H1 (cell line): ENCODE results near the gene WIPF3. TPM values are rescaled to one million over a fixed set of nuclear protein-coding genes. Genes with fewer than 3 reads are reported as not detected.

Experiments
- CTCF ChIA-PET: fragments of 300-600 bp; sonication (Branson Sonifier 250); formaldehyde crosslinking; loops from one replicate; lab custom pipeline; 2021; ENCODE audit not compliant: partially characterized antibody; lab: Charles Lee
- POLR2A ChIA-PET: fragments of 300-600 bp; sonication (Branson Sonifier 250); formaldehyde crosslinking; loops from one replicate; lab custom pipeline; 2021; ENCODE audit warnings: inconsistent platforms; ENCODE audit not compliant: partially characterized antibody; lab: Charles Lee
- DNase-seq, 2 experiments: peaks; one replicate each; pipeline versions ENCODE4 v3.0.0 to v3.0.0-alpha.2; 2010 to 2022; ENCODE audit warnings: low spot score in 2 of 2, low read depth in 1 of 2, mixed read lengths in 1 of 2
- FAIRE-seq: peaks from 2 replicates; lab custom pipeline; 2011; peaks lifted over from hg19 to GRCh38; lab: Jason Lieb, UNC
- H2AFZ ChIP-seq: 2 replicates; pipeline ENCODE4 v1.8.1; 2012; ENCODE audit warnings: low read length, inconsistent platforms
- H2AK5ac ChIP-seq: 2 replicates; pipeline ENCODE4 v1.6.1; 2013; ENCODE audit warnings: low read depth, low read length
- H2BK120ac ChIP-seq: replicated peaks from 2 replicates; pipeline ENCODE3; 2013; ENCODE audit warnings: low read depth, low read length, inconsistent platforms
- H2BK12ac ChIP-seq: 2 replicates; pipeline ENCODE4 v1.6.1; 2013; ENCODE audit warnings: low read depth, low read length
- H2BK15ac ChIP-seq: 2 replicates; pipeline ENCODE4 v1.6.1; 2013; ENCODE audit warnings: low read length
- H2BK20ac ChIP-seq: 2 replicates; pipeline ENCODE4 v1.6.1; 2013; ENCODE audit warnings: low read length
- H2BK5ac ChIP-seq: 2 replicates; pipeline ENCODE4 v1.6.1; 2013; ENCODE audit warnings: low read depth, low read length
- H3K14ac ChIP-seq: 2 replicates; pipeline ENCODE4 v1.6.1; 2013; ENCODE audit warnings: inconsistent platforms; ENCODE audit not compliant: insufficient read length
- H3K18ac ChIP-seq: 2 replicates; pipeline ENCODE4 v1.6.1; 2013; ENCODE audit warnings: low read length; ENCODE audit errors: extremely low read depth
- H3K23ac ChIP-seq: 2 replicates; pipeline ENCODE4 v1.6.1; 2013; ENCODE audit warnings: inconsistent platforms; ENCODE audit not compliant: insufficient read length
- H3K23me2 ChIP-seq: 2 replicates; pipeline ENCODE4 v1.6.1; 2013; ENCODE audit warnings: low read depth, low read length
- H3K27ac ChIP-seq: 2 replicates; pipeline ENCODE4 v1.6.1; 2011; ENCODE audit warnings: low read depth, low read length, inconsistent platforms
- H3K27me3 ChIP-seq, 4 experiments: replicated peaks in 1 of 4; 1 replicate in 1 of 4; 2 replicates in 3 of 4; pipeline versions ENCODE4 v1.6.1 to v1.8.1; 2011 to 2013; ENCODE audit warnings: low read length in 3 of 4, mild to moderate bottlenecking in 3 of 4, inconsistent platforms in 2 of 4, mixed read lengths in 2 of 4, moderate library complexity in 1 of 4; ENCODE audit not compliant: control insufficient read depth in 3 of 4, insufficient read depth in 3 of 4; ENCODE audit errors: extremely low read depth in 1 of 4
- H3K36me3 ChIP-seq, 4 experiments: 2 replicates each; pipeline versions ENCODE4 v1.6.1 to v1.8.1; 2011 to 2013; ENCODE audit warnings: mild to moderate bottlenecking in 4 of 4, low read length in 3 of 4, moderate library complexity in 2 of 4, control low read depth in 1 of 4, inconsistent platforms in 1 of 4; ENCODE audit not compliant: insufficient read depth in 4 of 4, control insufficient read depth in 2 of 4
- H3K4ac ChIP-seq: replicated peaks from 2 replicates; pipeline ENCODE3; 2013; ENCODE audit warnings: low read length, low read depth, mixed read lengths, inconsistent platforms; ENCODE audit not compliant: insufficient read length
- H3K4me1 ChIP-seq, 4 experiments: replicated peaks in 1 of 4; 1 replicate in 1 of 4; 2 replicates in 3 of 4; pipeline versions ENCODE4 v1.6.1 to v1.8.1; 2011 to 2013; ENCODE audit warnings: low read length in 3 of 4, inconsistent platforms in 2 of 4, mixed read lengths in 1 of 4; ENCODE audit not compliant: insufficient read depth in 4 of 4, control insufficient read depth in 3 of 4
- H3K4me2 ChIP-seq, 2 experiments: 2 replicates each; pipeline versions ENCODE4 v1.6.1 to v1.8.1; 2011 to 2013; ENCODE audit warnings: low read depth in 2 of 2, low read length in 2 of 2, control low read depth in 1 of 2, inconsistent platforms in 1 of 2, mild to moderate bottlenecking in 1 of 2; ENCODE audit not compliant: insufficient read depth in 1 of 2
- H3K4me3 ChIP-seq, 4 experiments: fragments of 200-600, 300-600 bp in 1 of 4; sonication (generic), shearing (Covaris generic), sonication (Bioruptor Twin) in 1 of 4; 2 replicates each; pipeline versions ENCODE4 v1.5.1 to v1.8.1; 2011 to 2016; ENCODE audit warnings: low read length in 4 of 4, low read depth in 3 of 4, control low read depth in 2 of 4, inconsistent platforms in 2 of 4, mild to moderate bottlenecking in 2 of 4, mixed read lengths in 1 of 4, moderate library complexity in 1 of 4; ENCODE audit not compliant: insufficient read depth in 2 of 4; ENCODE audit errors: extremely low read depth in 1 of 4
- H3K56ac ChIP-seq: replicated peaks from 2 replicates; pipeline ENCODE3; 2013; ENCODE audit warnings: low read depth, mild to moderate bottlenecking, mixed read lengths, low read length, inconsistent platforms; ENCODE audit not compliant: insufficient read length
- H3K79me1 ChIP-seq: 2 replicates; pipeline ENCODE4 v1.6.1; 2013; ENCODE audit warnings: low read depth, low read length, control low read depth
- H3K79me2 ChIP-seq, 2 experiments: 2 replicates each; pipeline versions ENCODE4 v1.6.1 to v1.8.1; 2012 to 2013; ENCODE audit warnings: low read length in 2 of 2, mild to moderate bottlenecking in 2 of 2, inconsistent platforms in 1 of 2; ENCODE audit not compliant: insufficient read depth in 2 of 2, control insufficient read depth in 1 of 2
- H3K9ac ChIP-seq, 4 experiments: replicated peaks in 1 of 4; 1 replicate in 1 of 4; 2 replicates in 3 of 4; pipeline versions ENCODE4 v1.6.1 to v1.8.1; 2011 to 2013; ENCODE audit warnings: low read depth in 3 of 4, low read length in 3 of 4, control low read depth in 2 of 4, mild to moderate bottlenecking in 2 of 4, moderate library complexity in 2 of 4, inconsistent platforms in 1 of 4; ENCODE audit errors: extremely low read depth in 1 of 4
- H3K9me3 ChIP-seq, 2 experiments: 2 replicates each; pipeline versions ENCODE4 v1.6.1 to v1.8.1; 2012 to 2013; ENCODE audit warnings: mild to moderate bottlenecking in 2 of 2, moderate library complexity in 2 of 2, control low read depth in 1 of 2, inconsistent platforms in 1 of 2, low read depth in 1 of 2, low read length in 1 of 2, mixed read lengths in 1 of 2; ENCODE audit not compliant: insufficient read depth in 2 of 2
- H4K20me1 ChIP-seq, 2 experiments: replicated peaks in 1 of 2; 2 replicates each; pipeline versions ENCODE3 to v1.8.1; 2011 to 2013; ENCODE audit warnings: inconsistent platforms in 2 of 2, low read length in 2 of 2, mild to moderate bottlenecking in 1 of 2; ENCODE audit not compliant: insufficient read depth in 2 of 2, control insufficient read depth in 1 of 2
- H4K5ac ChIP-seq: 2 replicates; pipeline ENCODE4 v1.6.1; 2013; ENCODE audit warnings: low read length, low read depth, mixed read lengths, inconsistent platforms; ENCODE audit not compliant: insufficient read length
- H4K8ac ChIP-seq: 2 replicates; pipeline ENCODE4 v1.8.0; 2013; ENCODE audit warnings: mild to moderate bottlenecking, moderate library complexity, low read length, inconsistent platforms; ENCODE audit not compliant: insufficient read depth; ENCODE audit errors: extremely low read depth
- H4K91ac ChIP-seq: replicated peaks from 2 replicates; pipeline ENCODE3; 2013; ENCODE audit warnings: low read length, mixed read lengths, inconsistent platforms; ENCODE audit not compliant: insufficient read length
- ATF2 ChIP-seq: IDR thresholded peaks from 2 replicates; pipeline ENCODE4 v1.6.1; 2012; ENCODE audit warnings: low read length, inconsistent platforms
- BACH1 ChIP-seq: IDR thresholded peaks from 2 replicates; pipeline ENCODE4 v1.6.1; 2012; ENCODE audit warnings: low read length, improper control_type of control experiment
- CBX8 ChIP-seq: fragments of 300-800, 300-1000 bp; sonication (generic); IDR thresholded peaks from 2 replicates; pipeline ENCODE4 v1.7.1; 2016; ENCODE audit warnings: low read depth, low read length, borderline replicate concordance
- EP300 ChIP-seq, 2 experiments: IDR thresholded peaks; 1 replicate in 1 of 2; 2 replicates in 1 of 2; pipeline ENCODE4 v1.6.1; 2011 to 2012; ENCODE audit warnings: low read depth in 2 of 2, low read length in 2 of 2, mild to moderate bottlenecking in 2 of 2, borderline replicate concordance in 1 of 2, inconsistent platforms in 1 of 2, moderate library complexity in 1 of 2
- KDM1A ChIP-seq: fragments of 200-600, 300-600 bp; sonication (generic); IDR thresholded peaks from 2 replicates; pipeline ENCODE4 v1.7.1; 2016; ENCODE audit warnings: mild to moderate bottlenecking, low read length, borderline replicate concordance
- POLR2AphosphoS5 ChIP-seq: IDR thresholded peaks from 2 replicates; pipeline ENCODE4 v1.6.1; 2011; ENCODE audit warnings: low read depth, low read length
- RBBP5 ChIP-seq: IDR thresholded peaks from 2 replicates; pipeline ENCODE4 v1.7.1; 2012; ENCODE audit warnings: low read depth, mild to moderate bottlenecking, inconsistent platforms, low read length, moderate library complexity, borderline replicate concordance
- SP1 ChIP-seq: IDR thresholded peaks from 2 replicates; pipeline ENCODE4 v1.6.1; 2011; ENCODE audit warnings: low read depth, low read length
- WGBS, 2 experiments: shearing (Covaris generic) in 1 of 2; methylation state at CpG; one replicate each; pipeline versions ENCODE4 v1.1.6 to v1.1.7; 2013 to 2015; ENCODE audit warnings: low lambda C conversion rate in 2 of 2, mixed read lengths in 2 of 2, inconsistent platforms in 1 of 2, low coverage in 1 of 2, missing lambda C conversion rate in 1 of 2; ENCODE audit not compliant: insufficient replicate concordance in 2 of 2, insufficient coverage in 1 of 2, insufficient read length in 1 of 2; ENCODE audit errors: extremely low coverage in 1 of 2, missing lambda C conversion rate in 1 of 2; 5-methylcytosine and 5-hydroxymethylcytosine counted together
- polyA plus RNA-seq, 7 experiments: library from polyadenylated mRNA; depleted of rRNA in 3 of 7; stranded (reverse) in 5 of 7; unstranded in 2 of 7; fragments of >200 nt in 5 of 7; fragments of 200-250 nt in 2 of 7; gene quantifications; 1 replicate in 5 of 7; 2 replicates in 1 of 7; 4 replicates in 1 of 7; pipeline versions ENCODE4 v1.2.1 to v1.2.3, GENCODE V29; 2011 to 2013; ENCODE audit warnings: missing spikeins in 2 of 7, mixed read lengths in 2 of 7
- total RNA-seq: library from RNA; stranded (reverse); fragmentation: NEBNext Ultra II Directional; extraction: Animal tissue kit (Norgen Biotek cat#: 25700); gene quantifications from 2 replicates; pipeline ENCODE4 v1.2.1, GENCODE V29; 2021
- TF ChIP-seq, protein P1 (sequence below): IDR thresholded peaks from 2 replicates; pipeline ENCODE4 v1.6.1; 2012; ENCODE audit warnings: inconsistent platforms

WIPF3 gene
- total and polyA plus RNA-seq, 2 of the 8 experiments (the other 6 are each of a cell fraction or from before 2014, with no cell fraction given), result 5.0 to 12.1 TPM

- no peak overlapping the region for H3K27ac ChIP-seq
- H4K5ac ChIP-seq, result no peak overlapping the region
- H3K79me1 ChIP-seq, result no peaks in the 10 kb centered on the region; the same call in 1 of the 2 replicates
- no peak overlapping the region for H4K91ac ChIP-seq
- H3K9me3 ChIP-seq, result no peaks in the 10 kb centered on the region
- H2AK5ac ChIP-seq, result no peak overlapping the region
- H2BK15ac ChIP-seq, result no peak overlapping the region
- POLR2A ChIA-PET, result no interaction called here
- no peak overlapping the region for H2BK20ac ChIP-seq
- H3K9ac ChIP-seq, result no peak overlapping the region
- DNase-seq (no peak), FAIRE-seq (no peak)
- TF ChIP-seq RBBP5 (no peak), EP300 (IDR thresholded peaks at IDR 0.05; ENCODE audit: borderline replicate concordance in 1 of 2, low read depth in 2 of 2, low read length in 2 of 2) (no peak), BACH1 (no peak), SP1 (no peak), POLR2AphosphoS5 (no peak), ATF2 (no peak), KDM1A (no peak), CBX8 (no peak)
- TF ChIP-seq, protein P1, sequence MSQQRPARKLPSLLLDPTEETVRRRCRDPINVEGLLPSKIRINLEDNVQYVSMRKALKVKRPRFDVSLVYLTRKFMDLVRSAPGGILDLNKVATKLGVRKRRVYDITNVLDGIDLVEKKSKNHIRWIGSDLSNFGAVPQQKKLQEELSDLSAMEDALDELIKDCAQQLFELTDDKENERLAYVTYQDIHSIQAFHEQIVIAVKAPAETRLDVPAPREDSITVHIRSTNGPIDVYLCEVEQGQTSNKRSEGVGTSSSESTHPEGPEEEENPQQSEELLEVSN, result no peak
- no peak overlapping the region for H2BK5ac ChIP-seq
- no peak overlapping the region for H3K14ac ChIP-seq
- peaks cover 0 to 29% (median 10%) of the 10 kb centered on the region in 4 experiments; a peak in 5 of 8 replicates for H3K36me3 ChIP-seq
- no peak overlapping the region for H4K8ac ChIP-seq
- H4K20me1 ChIP-seq, result peaks cover 4% of the 10 kb centered on the region in 2 experiments
- H3K4me2 ChIP-seq, result no peak overlapping the region
- WGBS, 2 experiments, result 91% methylated on average over 15 of the region's 15 CpGs; no CpG with 5 or more reads in 1 of the 2 experiments
- no peak overlapping the region for H3K4me3 ChIP-seq
- no peak overlapping the region for H3K56ac ChIP-seq
- no peak overlapping the region for H2BK12ac ChIP-seq
- no peak overlapping the region for H3K23ac ChIP-seq
- H2AFZ ChIP-seq, result no peak overlapping the region
- H3K4ac ChIP-seq, result no peak overlapping the region
- no peak overlapping the region for H3K18ac ChIP-seq
- H3K23me2 ChIP-seq, result no peaks in the 10 kb centered on the region; the same call in 1 of the 2 replicates
- H3K27me3 ChIP-seq, result no peaks in the 10 kb centered on the region
- no peak overlapping the region for H2BK120ac ChIP-seq
- CTCF ChIA-PET, result interaction anchor here (0.7 to 1.6 kb wide), 6 partner anchors 9 to 223 kb away, joined by 3 to 7 read pairs (median 4); no protein-coding TSS in a partner anchor
- H3K4me1 ChIP-seq, result no peaks in the 10 kb centered on the region; a peak in 1 of 7 replicates
- no peaks in the 10 kb centered on the region for H3K79me2 ChIP-seq
Observed at GRCh38 chr7:29926216-29926615, 119.9 kb downstream of the WIPF3 start.
